ENCODE data around the gene DEUP1. TPM values are rescaled to one million over a fixed set of nuclear protein-coding genes. Genes with fewer than 3 reads are reported as not detected.

The DEUP1 gene, protein sequence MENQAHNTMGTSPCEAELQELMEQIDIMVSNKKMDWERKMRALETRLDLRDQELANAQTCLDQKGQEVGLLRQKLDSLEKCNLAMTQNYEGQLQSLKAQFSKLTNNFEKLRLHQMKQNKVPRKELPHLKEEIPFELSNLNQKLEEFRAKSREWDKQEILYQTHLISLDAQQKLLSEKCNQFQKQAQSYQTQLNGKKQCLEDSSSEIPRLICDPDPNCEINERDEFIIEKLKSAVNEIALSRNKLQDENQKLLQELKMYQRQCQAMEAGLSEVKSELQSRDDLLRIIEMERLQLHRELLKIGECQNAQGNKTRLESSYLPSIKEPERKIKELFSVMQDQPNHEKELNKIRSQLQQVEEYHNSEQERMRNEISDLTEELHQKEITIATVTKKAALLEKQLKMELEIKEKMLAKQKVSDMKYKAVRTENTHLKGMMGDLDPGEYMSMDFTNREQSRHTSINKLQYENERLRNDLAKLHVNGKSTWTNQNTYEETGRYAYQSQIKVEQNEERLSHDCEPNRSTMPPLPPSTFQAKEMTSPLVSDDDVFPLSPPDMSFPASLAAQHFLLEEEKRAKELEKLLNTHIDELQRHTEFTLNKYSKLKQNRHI
- not detected in 5 replicates for total RNA-seq (2022; extraction: Qiagen RNA extraction)

DNA sequence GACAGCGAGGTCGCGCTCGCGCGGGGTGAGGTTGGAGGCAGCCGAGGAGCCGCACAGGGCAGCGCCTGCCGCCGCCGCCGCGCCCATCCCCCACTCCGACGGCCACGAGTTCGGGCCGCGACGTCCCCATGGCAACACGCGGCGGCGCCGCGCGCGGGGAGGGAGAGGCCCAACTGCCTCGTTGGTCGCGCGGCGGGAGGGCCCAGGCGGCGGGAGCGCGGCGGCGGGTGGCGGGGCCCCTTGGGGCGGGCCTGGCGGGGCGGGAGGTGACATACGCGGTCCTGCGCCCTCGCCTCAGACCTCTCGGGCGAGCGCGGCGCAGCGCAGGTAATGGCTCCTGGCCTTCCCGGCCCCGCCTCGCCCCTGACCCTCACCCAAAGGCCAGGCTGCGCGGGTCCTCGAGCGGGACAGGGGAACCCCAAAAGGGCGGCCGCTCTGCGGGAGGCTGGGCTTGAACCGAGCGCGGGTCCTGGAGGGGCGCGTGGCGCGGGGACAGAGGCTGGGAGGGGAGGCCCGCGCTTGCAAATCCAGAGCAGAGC, at the start of gene DEUP1:
DEUP1 (plus strand) TSS at position 297 of the 539 bp plus-strand sequence. CDS start 1,518 bp downstream, outside the sequence.

Other genes starting within 250 kb of the DEUP1 start
- 10.7 to 17.5 TPM (median 16.8 TPM) in 5 replicates for gene SLC36A4, start 132.8 kb upstream of the DEUP1 start, total RNA-seq (2022; extraction: Qiagen RNA extraction)
- 17.0 to 26.1 TPM (median 20.4 TPM) in 5 replicates for gene SMCO4, start 212.6 kb downstream of the DEUP1 start, total RNA-seq (2022; extraction: Qiagen RNA extraction)

Measured in A549 treated with AZD2906 at 1 μM for 4 hours (cell line).